ENCODE results near the gene CDK5R1.

Gene CDK5R1

GRCh38 chr17:32494621-32495358, 8.0 kb downstream of the CDK5R1 start:
- no peaks in the 10 kb centered on the region for H3K9me3 Mint-ChIP-seq
- ATAC-seq = no peak
- no peaks in the 10 kb centered on the region for H3K27me3 Mint-ChIP-seq
- H3K27ac Mint-ChIP-seq = no peak overlapping the region
- H3K4me3 Mint-ChIP-seq = no peak overlapping the region
- H3K4me1 Mint-ChIP-seq = peaks cover 52% of the 10 kb centered on the region
- peaks cover 5% of the 10 kb centered on the region for H3K36me3 Mint-ChIP-seq

- Mint-ChIP-seq H3K4me1 (peaks cover 46% of the 10 kb centered on the region), H3K9me3 (no peaks in the 10 kb centered on the region), H3K36me3 (no peaks in the 10 kb centered on the region), H3K4me3 (no peak overlapping the region), H3K27ac (no peak overlapping the region), H3K27me3 (no peaks in the 10 kb centered on the region)
- peak; percentile 44 for ATAC-seq
Observed at GRCh38 chr17:32495359-32496231, 8.8 kb downstream of the CDK5R1 start.

- Mint-ChIP-seq H3K4me1 (peaks cover 37% of the 10 kb centered on the region), H3K4me3 (no peak overlapping the region)
Observed at GRCh38 chr17:32496395-32497073, 9.7 kb downstream of the CDK5R1 start.

GRCh38 chr17:32497431-32498205, 10.8 kb downstream of the CDK5R1 start:
- peaks cover 36% of the 10 kb centered on the region for H3K4me1 Mint-ChIP-seq
- no peak for ATAC-seq
- H3K4me3 Mint-ChIP-seq = no peak overlapping the region
- no peaks in the 10 kb centered on the region for H3K9me3 Mint-ChIP-seq
- H3K27ac Mint-ChIP-seq = peak overlapping the region; percentile 31
- H3K36me3 Mint-ChIP-seq = no peaks in the 10 kb centered on the region
- no peaks in the 10 kb centered on the region for H3K27me3 Mint-ChIP-seq

More at GRCh38 chr17:32496395-32497073, 9.7 kb downstream of the CDK5R1 start:
- Mint-ChIP-seq H3K27me3 (no peaks in the 10 kb centered on the region), H3K9me3 (no peaks in the 10 kb centered on the region), H3K27ac (no peak overlapping the region), H3K36me3 (no peaks in the 10 kb centered on the region)
- no peak for ATAC-seq

GRCh38 chr17:32498391-32498790, 11.6 kb downstream of the CDK5R1 start:
- Mint-ChIP-seq H3K36me3 (no peaks in the 10 kb centered on the region), H3K4me3 (no peak overlapping the region), H3K27ac (peak overlapping the region; percentile 31), H3K4me1 (peaks cover 36% of the 10 kb centered on the region), H3K27me3 (no peaks in the 10 kb centered on the region), H3K9me3 (no peaks in the 10 kb centered on the region)
- ATAC-seq = no peak

- H3K4me1 Mint-ChIP-seq = peaks cover 45% of the 10 kb centered on the region
- H3K27ac Mint-ChIP-seq = peak overlapping the region; percentile 83
- H3K36me3 Mint-ChIP-seq = no peaks in the 10 kb centered on the region
Observed at GRCh38 chr17:32502013-32502412, 15.2 kb downstream of the CDK5R1 start.

GRCh38 chr17:32502710-32503109, 15.9 kb downstream of the CDK5R1 start:
- peaks cover 45% of the 10 kb centered on the region for H3K4me1 Mint-ChIP-seq

More at GRCh38 chr17:32502013-32502412, 15.2 kb downstream of the CDK5R1 start:
- H3K9me3 Mint-ChIP-seq = no peaks in the 10 kb centered on the region
- H3K27me3 Mint-ChIP-seq = no peaks in the 10 kb centered on the region
- H3K4me3 Mint-ChIP-seq = no peak overlapping the region
- ATAC-seq = no peak

GRCh38 chr17:32503251-32504165, 16.7 kb downstream of the CDK5R1 start:
- H3K27me3 Mint-ChIP-seq = no peaks in the 10 kb centered on the region
- no peaks in the 10 kb centered on the region for H3K36me3 Mint-ChIP-seq
- H3K27ac Mint-ChIP-seq = peak overlapping the region; percentile 83
- H3K4me3 Mint-ChIP-seq = peak overlapping the region; percentile 50
- ATAC-seq = peak; percentile 98
- peaks cover 47% of the 10 kb centered on the region for H3K4me1 Mint-ChIP-seq
- no peaks in the 10 kb centered on the region for H3K9me3 Mint-ChIP-seq

More at GRCh38 chr17:32502710-32503109, 15.9 kb downstream of the CDK5R1 start:
- Mint-ChIP-seq H3K9me3 (no peaks in the 10 kb centered on the region), H3K4me3 (no peak overlapping the region), H3K27ac (peak overlapping the region; percentile 83), H3K27me3 (no peaks in the 10 kb centered on the region), H3K36me3 (no peaks in the 10 kb centered on the region)
- ATAC-seq = no peak

- H3K27me3 Mint-ChIP-seq = no peaks in the 10 kb centered on the region
- no peaks in the 10 kb centered on the region for H3K36me3 Mint-ChIP-seq
- H3K27ac Mint-ChIP-seq = peak overlapping the region; percentile 83
- H3K4me1 Mint-ChIP-seq = peaks cover 54% of the 10 kb centered on the region
- ATAC-seq = no peak
- peak overlapping the region; percentile 50 for H3K4me3 Mint-ChIP-seq
- H3K9me3 Mint-ChIP-seq = no peaks in the 10 kb centered on the region
Observed at GRCh38 chr17:32504166-32504990, 17.6 kb downstream of the CDK5R1 start.

GRCh38 chr17:32508926-32509325, 22.1 kb downstream of the CDK5R1 start:
- Mint-ChIP-seq H3K27me3 (no peaks in the 10 kb centered on the region), H3K27ac (no peak overlapping the region), H3K4me3 (no peak overlapping the region), H3K36me3 (no peaks in the 10 kb centered on the region), H3K9me3 (no peaks in the 10 kb centered on the region), H3K4me1 (peaks cover 45% of the 10 kb centered on the region)
- no peak for ATAC-seq

GRCh38 chr17:32510466-32510865, 23.7 kb downstream of the CDK5R1 start:
- Mint-ChIP-seq H3K27me3 (no peaks in the 10 kb centered on the region), H3K36me3 (no peaks in the 10 kb centered on the region), H3K4me3 (no peak overlapping the region), H3K9me3 (no peaks in the 10 kb centered on the region), H3K27ac (no peak overlapping the region), H3K4me1 (peaks cover 33% of the 10 kb centered on the region)
- ATAC-seq = no peak

- Mint-ChIP-seq H3K36me3 (no peaks in the 10 kb centered on the region), H3K9me3 (no peaks in the 10 kb centered on the region), H3K27ac (peak overlapping the region; percentile 6), H3K27me3 (no peaks in the 10 kb centered on the region), H3K4me1 (peaks cover 45% of the 10 kb centered on the region), H3K4me3 (no peak overlapping the region)
- no peak for ATAC-seq
Observed at GRCh38 chr17:32512328-32512727, 25.5 kb downstream of the CDK5R1 start.

GRCh38 chr17:32513579-32513978, 26.8 kb downstream of the CDK5R1 start:
- Mint-ChIP-seq H3K27ac (no peak overlapping the region), H3K36me3 (no peaks in the 10 kb centered on the region), H3K27me3 (no peaks in the 10 kb centered on the region), H3K4me1 (peaks cover 55% of the 10 kb centered on the region), H3K4me3 (no peak overlapping the region), H3K9me3 (no peaks in the 10 kb centered on the region)
- ATAC-seq = no peak
